MG63 (cell line): Measurements from ENCODE around the gene NAGLU. TPM values are rescaled to one million over a fixed set of nuclear protein-coding genes. Genes with fewer than 3 reads are reported as not detected.

Source experiments
- DNase-seq: peaks from one replicate; pipeline ENCODE4 v3.0.0-alpha.2; 2020
- H3K27me3 ChIP-seq: fragments of 250-450 bp; sonication (Bioruptor Pico); 2 replicates; pipeline ENCODE4 v1.5.1; 2020; ENCODE audit warnings: mild to moderate bottlenecking, moderate library complexity
- H3K36me3 ChIP-seq: fragments of 250-450 bp; sonication (Bioruptor Pico); 2 replicates; pipeline ENCODE4 v1.5.1; 2020; ENCODE audit warnings: mild to moderate bottlenecking, moderate library complexity
- H3K4me3 ChIP-seq: fragments of 250-450 bp; sonication (Bioruptor Pico); 2 replicates; pipeline ENCODE4 v1.5.1; 2020; ENCODE audit warnings: mild to moderate bottlenecking, moderate library complexity
- H3K9me3 ChIP-seq: fragments of 250-450 bp; sonication (Bioruptor Pico); 2 replicates; pipeline ENCODE4 v1.5.1; 2020; ENCODE audit warnings: mild to moderate bottlenecking, moderate library complexity
- total RNA-seq: library from RNA; depleted of rRNA; stranded (reverse); fragments of >200 nt; shearing (Covaris generic); gene quantifications from 2 replicates; pipeline ENCODE4 v1.2.3, GENCODE V29; 2014; ENCODE audit warnings: low replicate concordance

NAGLU gene
- total RNA-seq, 1 experiment from 2014 or later, result 46.4 TPM

- Histone ChIP-seq H3K36me3 (peaks cover 40% of the 10 kb centered on the region), H3K9me3 (no peaks in the 10 kb centered on the region), H3K27me3 (no peaks in the 10 kb centered on the region), H3K4me3 (no peak overlapping the region)
- peak; percentile 66 for DNase-seq
These were observed 17.1 kb upstream of the NAGLU start for GRCh38 chr17:42518755-42519545.

DNA sequence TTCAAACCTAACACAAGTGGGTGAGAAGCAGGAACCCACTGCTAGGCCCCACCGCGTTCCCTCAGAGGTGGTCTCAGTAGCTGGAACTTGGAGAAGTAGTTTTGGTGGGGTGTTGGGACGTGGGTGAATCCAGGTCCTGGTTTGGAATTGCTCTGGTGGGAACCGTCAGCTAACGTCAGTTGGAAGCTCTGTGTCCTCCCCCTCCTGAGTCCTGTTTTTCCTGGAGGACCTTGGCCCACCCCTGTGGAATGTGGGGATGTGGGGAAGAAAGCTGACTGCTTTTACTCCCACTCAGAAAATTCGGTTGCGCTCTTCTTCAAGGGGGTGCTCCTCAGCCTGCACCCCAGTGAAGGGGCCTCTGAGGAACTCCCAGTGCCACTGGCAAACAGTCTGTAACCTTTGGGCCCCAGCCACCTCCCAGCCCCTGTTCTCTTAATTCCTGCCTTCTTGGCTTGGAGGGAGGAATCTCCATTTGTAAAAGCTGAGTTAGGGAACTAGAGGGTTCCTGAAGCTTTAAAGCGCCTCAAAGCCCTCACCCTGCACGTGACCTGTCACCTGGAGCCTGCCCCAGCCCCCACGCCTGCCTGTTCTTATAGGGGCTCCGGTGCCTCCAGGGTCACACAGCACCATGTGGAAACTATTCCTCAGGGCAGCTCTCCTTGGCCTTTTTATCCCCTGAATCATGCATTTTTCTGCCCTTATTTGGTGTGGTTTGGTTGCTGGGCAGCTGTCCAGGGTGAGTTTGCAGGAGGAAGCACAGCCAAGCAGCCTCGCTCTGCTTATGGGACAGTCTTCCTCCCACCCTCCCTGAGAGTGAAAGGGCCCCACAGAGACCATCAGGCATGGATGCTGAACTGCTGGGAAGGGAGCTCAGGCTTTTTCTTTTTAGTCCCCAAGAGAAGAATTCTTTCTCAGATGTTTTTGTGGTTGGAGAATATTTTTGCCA is 16.2 kb upstream of the NAGLU start:
- Histone ChIP-seq H3K4me3 (no peak overlapping the region), H3K9me3 (no peaks in the 10 kb centered on the region), H3K36me3 (peaks cover 36% of the 10 kb centered on the region), H3K27me3 (no peaks in the 10 kb centered on the region)
- peak; percentile 98 for DNase-seq

- no peak overlapping the region for H3K4me3 ChIP-seq
- no peaks in the 10 kb centered on the region for H3K9me3 ChIP-seq
- peaks cover 35% of the 10 kb centered on the region for H3K36me3 ChIP-seq
- no peaks in the 10 kb centered on the region for H3K27me3 ChIP-seq
- no peak for DNase-seq
These were observed 15.5 kb upstream of the NAGLU start for GRCh38 chr17:42520540-42520951.

- no peak overlapping the region for H3K4me3 ChIP-seq
- H3K36me3 ChIP-seq, result peaks cover 35% of the 10 kb centered on the region
- DNase-seq, result no peak
- H3K9me3 ChIP-seq, result no peaks in the 10 kb centered on the region
- no peaks in the 10 kb centered on the region for H3K27me3 ChIP-seq
These were observed 15.0 kb upstream of the NAGLU start for GRCh38 chr17:42521036-42521435.

DNA sequence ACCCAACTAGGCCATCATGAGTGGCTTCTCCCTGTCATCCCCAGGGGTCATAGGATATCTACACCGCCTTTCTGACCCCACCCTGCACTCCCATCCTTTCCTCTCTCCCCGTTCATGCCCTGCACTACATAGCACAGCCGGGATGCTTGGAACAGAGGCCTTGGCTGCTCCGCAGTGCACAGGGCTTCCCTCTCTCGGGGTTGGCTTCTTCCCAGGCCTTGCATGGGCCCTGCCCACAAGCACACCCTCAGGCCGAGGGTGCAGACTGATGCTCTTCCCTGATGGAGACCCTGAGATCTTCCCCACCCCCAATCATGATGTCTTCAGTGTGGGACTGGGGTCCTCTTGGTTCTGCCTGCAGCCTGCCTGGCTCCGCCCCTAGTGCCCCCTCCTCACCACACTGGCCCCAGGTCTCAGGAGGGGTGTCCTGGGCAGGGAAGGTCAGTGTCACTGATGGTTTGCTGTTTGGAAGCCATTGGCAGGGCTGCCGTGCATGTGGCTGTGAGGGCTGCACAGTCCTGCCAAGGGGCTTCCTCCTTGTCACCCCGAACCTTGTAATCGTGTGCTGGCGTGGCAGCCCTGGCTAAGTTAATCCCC is 14.3 kb upstream of the NAGLU start:
- Histone ChIP-seq H3K36me3 (peaks cover 34% of the 10 kb centered on the region), H3K9me3 (no peaks in the 10 kb centered on the region), H3K27me3 (no peaks in the 10 kb centered on the region), H3K4me3 (no peak overlapping the region)
- no peak for DNase-seq

GRCh38 chr17:42522263-42522790 is 13.7 kb upstream of the NAGLU start:
- Histone ChIP-seq H3K36me3 (peaks cover 29% of the 10 kb centered on the region), H3K9me3 (no peaks in the 10 kb centered on the region), H3K27me3 (no peaks in the 10 kb centered on the region), H3K4me3 (no peak overlapping the region)
- no peak for DNase-seq

DNA sequence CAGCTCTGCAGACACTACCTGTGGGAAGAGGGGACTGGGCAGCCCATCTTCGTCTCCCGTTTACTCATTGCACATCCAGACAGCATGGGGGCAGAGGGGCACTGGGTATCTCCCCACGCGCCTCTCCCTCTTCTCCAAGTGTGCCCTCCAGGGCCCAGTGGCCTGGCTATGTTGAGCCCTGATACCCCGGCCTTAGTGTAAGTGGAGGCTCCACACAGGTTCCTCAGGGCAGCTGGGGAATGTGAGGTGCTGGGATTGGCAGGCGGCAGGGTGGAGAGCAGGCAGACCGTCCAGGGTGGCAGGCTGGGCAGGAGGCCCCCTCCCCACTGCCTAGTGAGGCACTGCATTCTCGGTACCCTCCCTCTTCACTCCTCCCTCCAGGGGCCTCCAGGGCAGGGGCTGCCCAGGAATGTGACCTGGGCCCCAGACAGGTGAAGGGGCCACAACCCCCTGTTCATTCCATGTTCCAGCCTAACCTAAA is 13.2 kb upstream of the NAGLU start:
- H3K36me3 ChIP-seq, result peaks cover 26% of the 10 kb centered on the region
- H3K4me3 ChIP-seq, result no peak overlapping the region
- DNase-seq, result no peak
- H3K9me3 ChIP-seq, result no peaks in the 10 kb centered on the region
- H3K27me3 ChIP-seq, result no peaks in the 10 kb centered on the region

GRCh38 chr17:42525221-42525620 is 10.8 kb upstream of the NAGLU start:
- H3K27me3 ChIP-seq, result no peaks in the 10 kb centered on the region

GRCh38 chr17:42526031-42526444 is 10.0 kb upstream of the NAGLU start:
- Histone ChIP-seq H3K36me3 (peaks cover 16% of the 10 kb centered on the region), H3K9me3 (no peaks in the 10 kb centered on the region), H3K4me3 (no peak overlapping the region), H3K27me3 (no peaks in the 10 kb centered on the region)
- peak; percentile 72 for DNase-seq

More at GRCh38 chr17:42525221-42525620, 10.8 kb upstream of the NAGLU start:
- Histone ChIP-seq H3K36me3 (peaks cover 20% of the 10 kb centered on the region), H3K9me3 (no peaks in the 10 kb centered on the region), H3K4me3 (no peak overlapping the region)
- DNase-seq, result peak; percentile 60

DNA sequence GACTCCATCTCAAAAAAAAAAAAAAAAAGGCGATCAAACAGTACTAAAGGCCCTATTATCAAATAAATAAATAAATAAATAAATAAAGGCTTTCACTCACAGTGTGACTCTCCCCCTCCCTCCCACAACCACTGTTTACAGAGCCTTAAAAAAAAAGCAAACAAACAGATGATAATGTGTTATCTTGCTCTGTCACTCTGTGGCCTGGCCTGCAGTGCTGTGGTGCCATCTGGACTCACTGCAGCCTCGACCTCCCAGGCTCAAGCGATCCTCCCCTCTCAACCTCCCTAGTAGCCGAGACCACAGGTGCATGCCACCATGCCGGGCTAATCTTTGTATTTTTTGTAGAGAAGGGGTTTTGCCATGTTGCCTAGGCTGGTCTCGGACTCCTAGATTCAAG is 8.1 kb upstream of the NAGLU start:
- peaks cover 4% of the 10 kb centered on the region for H3K36me3 ChIP-seq
- DNase-seq, result no peak
- H3K4me3 ChIP-seq, result no peak overlapping the region
- H3K27me3 ChIP-seq, result no peaks in the 10 kb centered on the region
- H3K9me3 ChIP-seq, result no peaks in the 10 kb centered on the region

DNA sequence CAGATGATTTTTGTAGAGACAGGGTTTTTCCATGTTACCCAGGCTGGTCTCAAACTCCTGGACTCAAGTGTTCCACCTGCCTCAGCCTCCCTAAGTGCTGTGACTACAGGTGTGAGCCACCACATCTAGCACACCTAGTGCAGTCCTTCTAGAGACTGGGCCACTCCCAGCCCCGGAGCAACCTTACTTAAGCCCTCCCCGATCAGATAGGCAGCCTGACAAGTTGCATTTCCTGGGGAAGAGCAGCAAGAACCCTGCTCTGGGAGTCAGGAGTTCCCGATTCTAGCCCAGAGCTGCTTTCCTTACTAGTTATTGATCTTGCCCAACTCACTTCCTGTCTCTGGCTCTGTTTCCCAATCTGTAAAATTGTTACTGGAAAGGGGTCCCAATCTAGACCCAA is 7.0 kb upstream of the NAGLU start:
- DNase-seq, result no peak
- no peaks in the 10 kb centered on the region for H3K27me3 ChIP-seq
- no peaks in the 10 kb centered on the region for H3K9me3 ChIP-seq
- H3K4me3 ChIP-seq, result no peak overlapping the region
- H3K36me3 ChIP-seq, result no peaks in the 10 kb centered on the region; the same call in 1 of the 2 replicates

DNA sequence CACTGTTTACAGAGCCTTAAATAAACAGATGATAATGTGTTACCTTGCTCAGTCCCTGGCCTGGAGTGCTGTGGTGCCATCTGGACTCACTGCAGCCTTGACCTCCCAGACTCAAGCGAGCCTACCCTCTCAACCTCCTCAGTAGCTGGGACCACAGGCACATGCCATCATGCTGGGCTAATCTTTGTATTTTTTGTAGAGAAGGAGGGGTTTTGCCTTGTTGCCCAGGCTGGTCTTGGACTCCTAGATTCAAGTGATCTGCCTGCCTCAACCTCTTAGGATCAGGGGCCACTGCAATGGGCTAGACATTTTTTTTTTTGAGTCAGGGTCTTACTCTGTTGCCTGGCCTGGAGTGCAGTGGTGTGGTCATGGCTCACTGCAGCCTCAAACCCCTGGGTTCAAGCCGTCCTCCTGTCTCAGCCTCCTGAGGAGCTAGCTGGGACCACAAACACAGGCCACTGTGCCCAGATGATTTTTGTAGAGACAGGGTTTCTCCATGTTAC is 5.0 kb upstream of the NAGLU start:
- no peak overlapping the region for H3K4me3 ChIP-seq
- no peaks in the 10 kb centered on the region for H3K36me3 ChIP-seq
- no peak for DNase-seq
- no peaks in the 10 kb centered on the region for H3K27me3 ChIP-seq
- no peaks in the 10 kb centered on the region for H3K9me3 ChIP-seq

GRCh38 chr17:42531455-42532354 is 4.3 kb upstream of the NAGLU start:
- peak; percentile 65 for DNase-seq
- Histone ChIP-seq H3K27me3 (no peaks in the 10 kb centered on the region), H3K9me3 (no peaks in the 10 kb centered on the region), H3K4me3 (peak overlapping the region; percentile 45), H3K36me3 (no peaks in the 10 kb centered on the region)

- Histone ChIP-seq H3K36me3 (peaks cover 24% of the 10 kb centered on the region), H3K4me3 (peak overlapping the region; percentile 64), H3K27me3 (no peaks in the 10 kb centered on the region), H3K9me3 (no peaks in the 10 kb centered on the region)
- no peak for DNase-seq
These were observed 640 bp upstream of the NAGLU start for GRCh38 chr17:42535155-42536047.
